Activated naive CD4-positive, alpha-beta T cell treated with anti-CD3 and anti-CD28 coated beads for 36 hours (primary cell): Measurements from ENCODE around the gene CERS6. TPM values are rescaled to one million over a fixed set of nuclear protein-coding genes. Genes with fewer than 3 reads are reported as not detected.

Experiments used
- CTCF ChIA-PET: fragments of 350-600 bp; sonication (Branson Sonifier 250); formaldehyde crosslinking; loops from one replicate; lab custom pipeline; 2021; ENCODE audit warnings: antibody characterized with exemption; lab: Charles Lee
- DNase-seq: peaks from one replicate; pipeline ENCODE4 v3.0.0-alpha.2; 2020
- H3K27ac Mint-ChIP-seq: one replicate; pipeline ENCODE4 v1.8.0; 2021; ENCODE audit warnings: mild to moderate bottlenecking, mixed read lengths
- H3K27me3 Mint-ChIP-seq: one replicate; pipeline ENCODE4 v1.8.0; 2021; ENCODE audit warnings: low read depth, mixed read lengths
- H3K36me3 Mint-ChIP-seq: one replicate; pipeline ENCODE4 v1.8.0; 2021; ENCODE audit warnings: low read depth, mixed read lengths
- H3K4me1 Mint-ChIP-seq: one replicate; pipeline ENCODE4 v1.8.0; 2021; ENCODE audit warnings: low read depth, mixed read lengths
- H3K4me3 Mint-ChIP-seq: one replicate; pipeline ENCODE4 v1.8.0; 2021; ENCODE audit warnings: mild to moderate bottlenecking, moderate library complexity, mixed read lengths
- H3K9me3 Mint-ChIP-seq: one replicate; pipeline ENCODE4 v1.8.0; 2021; ENCODE audit warnings: mixed read lengths
- intact Hi-C: fragments of 100-400 bp; cut with micrococcal nuclease; formaldehyde crosslinking; loops from one replicate; pipeline ENCODE4 v1.15.1; 2023
- total RNA-seq, 2 experiments: library from RNA; stranded (reverse); gene quantifications; one replicate each; pipeline ENCODE4 v1.2.3, GENCODE V29; 2021

Gene CERS6
- total RNA-seq, 2 experiments from 2014 or later: 9.7 to 10.0 TPM

DNA sequence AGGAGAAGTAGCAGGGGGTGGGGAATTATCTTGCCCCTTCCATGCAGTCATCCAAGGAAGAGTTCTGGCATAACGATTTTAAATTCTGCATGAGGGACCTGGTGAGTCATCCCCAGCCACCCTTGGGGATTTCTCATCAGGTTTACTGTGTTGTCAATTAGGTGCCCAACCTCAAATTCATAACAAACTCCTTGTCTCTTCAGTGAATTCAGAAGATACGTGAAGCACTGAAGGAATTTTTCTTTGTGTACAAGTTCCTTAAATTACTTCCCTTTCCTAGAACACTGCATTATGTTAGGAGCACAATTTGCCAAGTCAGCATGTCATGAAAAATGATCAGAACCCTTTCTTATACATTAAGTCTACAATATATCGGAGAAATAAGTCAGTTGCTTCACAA lies 275.5 kb downstream of the CERS6 start:
- Mint-ChIP-seq H3K27ac (no peak overlapping the region), H3K4me1 (no peaks in the 10 kb centered on the region), H3K27me3 (no peaks in the 10 kb centered on the region), H3K36me3 (peaks cover 7% of the 10 kb centered on the region), H3K9me3 (no peaks in the 10 kb centered on the region), H3K4me3 (no peak overlapping the region)
- CTCF ChIA-PET: no interaction called here
- DNase-seq: no peak
- intact Hi-C loops: no loop called here

DNA sequence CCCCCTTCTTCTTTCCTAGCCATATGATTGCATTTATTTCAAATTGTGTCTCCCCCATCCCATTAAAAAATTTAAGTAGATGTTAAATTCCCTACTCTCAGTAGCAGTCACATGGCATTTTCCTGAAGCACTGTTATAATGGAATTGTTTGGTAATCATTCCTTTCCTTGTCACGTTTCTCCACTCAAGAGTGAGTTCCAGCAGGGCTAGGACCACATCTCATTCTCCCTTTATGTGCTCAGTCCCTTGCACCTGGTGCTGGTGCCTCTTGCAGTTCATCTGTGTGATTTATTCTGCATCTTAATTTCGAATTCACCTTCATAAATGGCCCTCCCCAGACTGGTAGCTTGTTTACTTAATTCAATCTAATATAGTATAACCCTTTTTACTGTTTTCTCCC lies 276.0 kb downstream of the CERS6 start:
- Mint-ChIP-seq H3K9me3 (no peaks in the 10 kb centered on the region), H3K27me3 (no peaks in the 10 kb centered on the region), H3K4me1 (no peaks in the 10 kb centered on the region), H3K4me3 (no peak overlapping the region), H3K36me3 (peaks cover 7% of the 10 kb centered on the region), H3K27ac (no peak overlapping the region)
- CTCF ChIA-PET: no interaction called here
- intact Hi-C loops: no loop called here
- no peak for DNase-seq

DNA sequence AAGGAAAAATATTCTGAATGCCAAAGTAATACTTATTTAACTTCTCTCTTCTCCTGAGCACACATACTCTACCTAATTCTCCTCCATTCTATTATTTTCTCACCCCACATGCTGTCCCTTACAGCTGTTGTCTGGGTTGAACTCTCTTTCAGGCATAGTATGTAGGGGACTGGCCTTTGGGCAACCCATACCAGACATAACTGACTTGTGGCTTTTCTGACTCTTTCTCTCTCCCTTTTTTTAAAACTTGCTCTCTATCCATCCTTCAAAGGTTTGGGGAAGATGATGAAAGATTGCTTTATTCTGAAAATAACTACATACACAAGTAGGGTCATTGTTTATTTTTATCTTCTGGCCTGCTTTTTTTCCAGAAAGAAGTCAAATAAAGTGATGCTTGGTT lies 276.4 kb downstream of the CERS6 start:
- Mint-ChIP-seq H3K9me3 (no peaks in the 10 kb centered on the region), H3K4me1 (no peaks in the 10 kb centered on the region), H3K36me3 (peaks cover 7% of the 10 kb centered on the region), H3K4me3 (no peak overlapping the region), H3K27ac (no peak overlapping the region), H3K27me3 (no peaks in the 10 kb centered on the region)
- intact Hi-C loops: no loop called here
- CTCF ChIA-PET: no interaction called here
- DNase-seq: no peak

DNA sequence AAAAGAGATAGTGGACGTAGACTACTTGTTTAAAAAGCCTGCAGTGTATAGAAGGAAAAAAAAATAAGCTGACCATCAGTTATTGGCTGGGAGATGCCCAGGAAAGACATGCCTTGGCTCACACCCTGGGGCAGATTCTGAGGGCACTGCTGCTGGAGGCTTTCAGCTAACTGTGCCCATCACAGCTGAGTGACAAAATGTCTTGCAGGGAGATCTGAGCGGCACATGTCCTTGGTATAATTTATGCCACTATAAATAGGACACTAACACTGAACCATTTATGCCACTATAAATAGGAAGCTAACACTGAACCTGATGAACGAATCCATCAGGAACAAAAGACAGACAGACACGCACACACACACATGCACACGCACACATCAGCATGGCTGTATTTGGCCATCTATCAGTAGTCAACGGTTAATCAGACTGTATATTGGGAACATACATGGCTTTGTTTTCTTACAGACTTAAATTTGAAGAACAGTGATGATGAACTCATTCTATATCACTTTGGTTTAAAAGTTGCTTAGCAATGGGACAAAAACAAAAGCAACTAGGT lies 278.2 kb downstream of the CERS6 start:
- H3K27ac Mint-ChIP-seq: no peak overlapping the region
- CTCF ChIA-PET: no interaction called here
- no peaks in the 10 kb centered on the region for H3K4me1 Mint-ChIP-seq
- H3K4me3 Mint-ChIP-seq: no peak overlapping the region
- peaks cover 10% of the 10 kb centered on the region for H3K36me3 Mint-ChIP-seq
- H3K27me3 Mint-ChIP-seq: no peaks in the 10 kb centered on the region
- H3K9me3 Mint-ChIP-seq: no peaks in the 10 kb centered on the region
- intact Hi-C loops: no loop called here
- DNase-seq: no peak

DNA sequence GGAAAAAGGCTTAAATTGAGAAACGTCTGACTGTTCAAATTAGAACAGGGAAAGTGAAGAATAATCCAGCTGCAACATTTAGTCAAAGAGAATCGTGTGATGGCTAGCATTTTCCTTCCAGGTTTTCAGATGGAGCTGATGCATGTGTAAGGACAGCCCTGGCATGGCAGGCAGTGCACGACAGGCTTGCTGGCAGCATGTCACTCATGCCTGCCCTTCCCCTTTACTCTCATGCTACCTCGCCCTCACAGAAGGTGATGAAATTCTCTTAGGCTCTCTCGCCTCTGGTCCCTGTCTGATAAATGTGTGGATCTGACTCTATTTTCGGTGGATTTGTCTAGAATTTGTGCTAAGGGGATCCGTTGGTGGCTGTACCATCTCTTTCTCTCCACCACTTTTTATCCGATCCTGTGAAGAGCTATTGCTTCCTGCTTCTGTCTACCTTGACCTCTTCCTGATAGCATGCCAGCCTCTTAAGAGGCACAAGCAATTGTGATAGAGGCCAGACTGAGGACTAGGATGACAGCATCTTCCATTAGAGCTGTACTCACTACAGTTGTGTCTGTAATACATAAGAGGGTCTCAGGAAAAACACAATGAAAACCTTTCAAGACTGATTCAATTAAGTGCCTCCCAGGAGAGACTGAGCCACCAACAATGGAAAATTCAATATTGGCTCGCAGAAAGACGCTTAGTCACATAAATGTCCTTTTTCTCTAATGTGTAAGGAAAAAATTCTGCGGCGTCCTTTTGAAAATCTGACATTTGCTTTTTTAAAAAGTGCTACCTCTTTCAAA lies 280.8 kb downstream of the CERS6 start:
- H3K4me1 Mint-ChIP-seq: no peaks in the 10 kb centered on the region
- no peak overlapping the region for H3K27ac Mint-ChIP-seq
- intact Hi-C loops: no loop called here
- peaks cover 8% of the 10 kb centered on the region for H3K36me3 Mint-ChIP-seq
- CTCF ChIA-PET: no interaction called here
- H3K4me3 Mint-ChIP-seq: no peak overlapping the region
- no peaks in the 10 kb centered on the region for H3K27me3 Mint-ChIP-seq
- H3K9me3 Mint-ChIP-seq: no peaks in the 10 kb centered on the region
- DNase-seq: no peak

DNA sequence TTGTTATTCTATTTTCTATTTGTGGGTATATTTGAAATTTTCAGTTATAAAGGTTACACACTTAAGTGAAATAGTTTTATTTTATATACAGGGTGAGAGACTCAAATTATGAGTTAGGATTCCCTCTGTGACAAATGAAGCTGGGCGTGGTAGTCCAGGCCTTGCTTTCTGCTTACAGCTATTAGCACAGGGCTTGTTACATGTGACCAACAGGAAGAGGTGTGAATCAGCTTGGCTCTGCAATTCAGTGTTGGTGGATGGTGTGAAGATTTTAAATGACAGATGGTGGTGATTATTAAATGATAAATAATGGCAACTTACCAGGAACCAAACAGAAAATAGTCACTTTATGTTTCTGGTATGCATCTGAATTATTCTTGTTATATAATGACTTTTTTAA lies 282.0 kb downstream of the CERS6 start:
- H3K9me3 Mint-ChIP-seq: no peaks in the 10 kb centered on the region
- no peak overlapping the region for H3K27ac Mint-ChIP-seq
- no peaks in the 10 kb centered on the region for H3K27me3 Mint-ChIP-seq
- intact Hi-C loops: no loop called here
- H3K4me1 Mint-ChIP-seq: no peaks in the 10 kb centered on the region
- CTCF ChIA-PET: no interaction called here
- no peak for DNase-seq
- H3K36me3 Mint-ChIP-seq: peaks cover 8% of the 10 kb centered on the region
- no peak overlapping the region for H3K4me3 Mint-ChIP-seq

DNA sequence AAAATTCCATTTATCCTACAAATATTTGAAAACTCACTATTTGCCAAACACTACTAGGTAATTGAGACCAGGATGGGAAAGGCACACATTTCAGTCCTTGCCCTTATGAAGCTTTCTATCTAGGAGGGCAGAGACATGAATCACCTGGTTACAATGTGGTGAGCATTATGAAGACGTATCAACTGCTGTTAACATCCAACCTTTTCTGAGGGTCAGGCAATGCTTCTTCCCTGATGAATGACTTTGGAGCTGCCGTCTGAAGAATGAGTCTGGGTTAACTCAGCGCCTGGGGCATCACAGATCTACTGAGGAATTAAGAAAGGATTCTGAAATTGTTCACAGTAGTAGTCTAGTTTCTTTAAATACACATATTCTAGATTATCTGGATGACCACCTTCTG lies 284.3 kb downstream of the CERS6 start:
- Mint-ChIP-seq H3K36me3 (peaks cover 4% of the 10 kb centered on the region), H3K9me3 (no peaks in the 10 kb centered on the region), H3K27me3 (no peaks in the 10 kb centered on the region), H3K27ac (no peak overlapping the region), H3K4me3 (no peak overlapping the region), H3K4me1 (peaks cover 7% of the 10 kb centered on the region)
- CTCF ChIA-PET: no interaction called here
- intact Hi-C loops: no loop called here
- no peak for DNase-seq

DNA sequence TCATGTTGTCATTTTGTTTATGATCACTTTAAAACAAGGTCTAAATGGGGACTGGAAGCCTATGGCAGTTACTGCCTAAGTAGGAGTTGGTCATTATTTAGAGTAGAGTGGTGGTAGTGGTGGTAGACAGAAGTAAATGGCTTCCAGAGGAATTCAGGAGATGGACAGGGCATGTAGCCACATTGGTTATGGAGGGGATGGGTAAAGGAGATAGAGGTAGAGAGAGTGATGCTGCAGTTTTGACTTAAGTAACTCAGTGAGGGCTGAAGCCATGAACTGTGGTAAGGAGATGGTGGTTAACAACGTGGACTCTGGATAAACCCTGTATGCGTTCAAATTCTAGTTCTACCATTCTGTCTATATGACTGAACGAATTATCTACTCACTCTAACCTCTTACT lies 284.7 kb downstream of the CERS6 start:
- intact Hi-C loops: no loop called here

DNA sequence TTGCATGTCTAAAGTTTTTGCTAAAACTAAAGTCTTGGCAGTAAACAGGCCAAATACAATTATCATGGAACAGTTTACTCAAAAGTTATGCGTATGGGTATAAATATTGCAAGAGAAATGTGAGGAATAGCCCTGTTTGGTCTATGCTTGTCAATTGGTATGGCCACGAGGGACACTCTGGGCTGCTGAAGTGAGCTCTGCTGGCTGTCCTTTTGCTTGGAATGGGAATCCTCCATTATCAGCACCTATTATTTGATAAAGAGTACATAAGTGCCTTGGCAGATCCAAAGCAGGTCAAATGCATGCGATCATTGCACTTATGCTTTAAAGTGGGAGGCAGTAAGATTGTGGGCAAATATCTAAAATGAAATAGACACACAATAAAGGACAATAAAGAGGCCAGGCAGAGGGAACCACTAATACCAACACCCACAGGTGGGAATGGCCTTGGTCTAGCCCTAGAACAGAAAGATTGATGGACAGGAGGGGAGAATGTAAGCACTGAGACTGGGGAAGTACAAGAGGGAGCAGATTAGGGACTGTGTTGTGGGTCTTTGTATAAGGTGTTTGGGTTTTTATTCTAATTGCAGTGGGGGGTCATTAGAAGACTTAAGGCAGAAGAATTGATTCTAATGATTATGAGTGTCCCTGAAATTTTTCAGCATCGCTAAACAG lies 286.3 kb downstream of the CERS6 start:
- H3K4me1 Mint-ChIP-seq: peaks cover 7% of the 10 kb centered on the region
- no peaks in the 10 kb centered on the region for H3K9me3 Mint-ChIP-seq
- intact Hi-C loops: no loop called here
- DNase-seq: no peak
- no peak overlapping the region for H3K4me3 Mint-ChIP-seq
- H3K27ac Mint-ChIP-seq: no peak overlapping the region
- CTCF ChIA-PET: no interaction called here
- H3K36me3 Mint-ChIP-seq: peaks cover 4% of the 10 kb centered on the region
- H3K27me3 Mint-ChIP-seq: no peaks in the 10 kb centered on the region

More for the DNA sequence above, 284.7 kb downstream of the CERS6 start:
- Mint-ChIP-seq H3K9me3 (no peaks in the 10 kb centered on the region), H3K36me3 (peaks cover 4% of the 10 kb centered on the region), H3K27ac (no peak overlapping the region), H3K4me3 (no peak overlapping the region), H3K4me1 (peaks cover 7% of the 10 kb centered on the region), H3K27me3 (no peaks in the 10 kb centered on the region)
- no peak for DNase-seq
- CTCF ChIA-PET: interaction anchor here (1.0 kb wide), 1 partner anchor 12 kb away, joined by 4 read pairs; no protein-coding TSS in a partner anchor

DNA sequence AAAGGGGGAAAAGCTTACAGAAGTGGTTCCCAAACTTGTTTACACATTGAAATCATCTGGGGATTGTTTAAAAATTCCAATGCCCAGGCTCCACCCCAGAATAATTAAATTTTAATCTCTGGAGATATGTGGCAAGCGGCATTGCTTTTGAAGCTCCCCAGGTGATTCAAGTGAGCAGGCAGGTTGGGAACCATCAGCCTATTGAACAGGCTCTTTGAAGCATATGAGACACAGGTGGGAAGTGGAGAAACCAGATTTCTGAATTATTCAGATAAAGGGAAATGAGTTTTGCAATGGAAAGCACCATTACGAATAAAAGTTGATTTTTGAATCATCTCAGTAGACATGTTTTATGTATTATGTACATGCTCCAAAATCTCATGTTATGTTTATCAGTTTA lies 288.8 kb downstream of the CERS6 start:
- Mint-ChIP-seq H3K27ac (no peak overlapping the region), H3K4me3 (no peak overlapping the region), H3K9me3 (no peaks in the 10 kb centered on the region), H3K4me1 (peaks cover 26% of the 10 kb centered on the region), H3K36me3 (peaks cover 3% of the 10 kb centered on the region), H3K27me3 (no peaks in the 10 kb centered on the region)
- intact Hi-C loops: no loop called here
- CTCF ChIA-PET: interaction anchor here (0.7 to 0.8 kb wide), 2 partner anchors 12 to 15 kb away, joined by 3 read pairs; no protein-coding TSS in a partner anchor
- DNase-seq: no peak

DNA sequence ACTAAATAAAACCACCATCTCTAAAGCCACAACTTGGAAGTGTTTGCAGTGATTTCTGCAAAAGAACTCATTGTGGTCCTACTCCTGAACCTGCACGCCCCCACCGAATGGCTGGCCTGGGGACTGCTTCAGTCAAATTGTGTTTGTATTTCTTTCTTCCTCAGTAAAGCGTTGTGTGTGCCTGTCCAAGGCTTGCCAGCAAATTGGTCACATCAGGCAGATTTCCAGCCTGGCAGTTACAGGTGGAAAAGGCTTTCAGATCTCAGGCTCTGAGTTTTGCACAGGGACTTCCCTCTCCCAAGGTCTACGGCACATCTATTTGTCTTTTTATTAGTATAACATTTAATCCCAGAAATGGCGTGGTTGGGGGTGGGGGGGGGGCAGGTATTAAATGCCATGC lies 292.4 kb downstream of the CERS6 start:
- H3K27me3 Mint-ChIP-seq: no peaks in the 10 kb centered on the region
- no peak overlapping the region for H3K4me3 Mint-ChIP-seq
- intact Hi-C loops: no loop called here
- no peak for DNase-seq
- H3K36me3 Mint-ChIP-seq: peaks cover 3% of the 10 kb centered on the region
- peaks cover 58% of the 10 kb centered on the region for H3K4me1 Mint-ChIP-seq
- no peak overlapping the region for H3K27ac Mint-ChIP-seq
- CTCF ChIA-PET: no interaction called here
- no peaks in the 10 kb centered on the region for H3K9me3 Mint-ChIP-seq

DNA sequence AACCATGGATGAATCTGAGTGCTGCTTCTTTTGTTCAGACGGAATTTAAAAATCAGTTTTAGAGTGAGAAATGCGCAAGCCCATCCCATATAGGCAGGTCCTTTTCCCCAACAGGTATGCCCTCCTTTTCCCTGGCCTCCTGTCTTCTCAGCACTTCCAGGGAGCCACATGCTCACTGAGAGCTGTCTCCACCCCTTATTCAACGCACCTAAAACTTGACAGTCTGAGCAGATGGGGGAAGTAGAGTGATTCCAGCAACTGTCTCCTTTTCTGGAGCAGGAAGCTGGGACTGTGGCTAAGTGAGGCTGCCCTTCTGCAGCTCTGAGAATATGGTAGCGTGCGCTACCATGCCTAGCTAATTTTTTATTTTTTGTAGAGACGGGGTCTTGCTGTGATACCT lies 293.2 kb downstream of the CERS6 start:
- no peak for DNase-seq
- intact Hi-C loops: no loop called here
- H3K36me3 Mint-ChIP-seq: peaks cover 5% of the 10 kb centered on the region
- H3K9me3 Mint-ChIP-seq: no peaks in the 10 kb centered on the region
- no peak overlapping the region for H3K27ac Mint-ChIP-seq
- CTCF ChIA-PET: no interaction called here
- peaks cover 64% of the 10 kb centered on the region for H3K4me1 Mint-ChIP-seq
- no peak overlapping the region for H3K4me3 Mint-ChIP-seq
- H3K27me3 Mint-ChIP-seq: no peaks in the 10 kb centered on the region
